NCI-H2227 (cell line): ENCODE measurements around the gene HOXC6.
A peak's percentile ranks its signal among the peaks of the same experiment; 100 is the strongest.

Experiments
- DNase-seq: peaks from one replicate; lab custom pipeline; 2025; ENCODE audit not compliant: unreplicated experiment; lab: John Stamatoyannopoulos, UW

Gene HOXC6

GRCh38 chr12:54012631-54013409 is 15.4 kb upstream of the HOXC6 start:
- DNase-seq = no peak

- DNase-seq = no peak
These were observed 13.7 kb upstream of the HOXC6 start for GRCh38 chr12:54014377-54015017.

GRCh38 chr12:54015018-54015931 is 13.0 kb upstream of the HOXC6 start:
- DNase-seq = peak; percentile 5

GRCh38 chr12:54016051-54016450 is 12.2 kb upstream of the HOXC6 start:
- no peak for DNase-seq

- DNase-seq = peak; percentile 13
These were observed 11.7 kb upstream of the HOXC6 start for GRCh38 chr12:54016478-54016964.

- DNase-seq = peak; percentile 46
These were observed 11.0 kb upstream of the HOXC6 start for GRCh38 chr12:54017027-54017788.

GRCh38 chr12:54017878-54018467 is 10.3 kb upstream of the HOXC6 start:
- DNase-seq = peak; percentile 89

- peak; percentile 47 for DNase-seq
These were observed 9.7 kb upstream of the HOXC6 start for GRCh38 chr12:54018468-54018984.

GRCh38 chr12:54019091-54019811 is 9.0 kb upstream of the HOXC6 start:
- peak; percentile 47 for DNase-seq

- peak; percentile 6 for DNase-seq
These were observed 8.2 kb upstream of the HOXC6 start for GRCh38 chr12:54019924-54020590.

GRCh38 chr12:54020591-54021405 is 7.4 kb upstream of the HOXC6 start:
- DNase-seq = no peak

GRCh38 chr12:54021432-54022013 is 6.7 kb upstream of the HOXC6 start:
- DNase-seq = peak; percentile 52

GRCh38 chr12:54022960-54023884 is 5.0 kb upstream of the HOXC6 start:
- no peak for DNase-seq

- no peak for DNase-seq
These were observed 4.1 kb upstream of the HOXC6 start for GRCh38 chr12:54024127-54024526.

- no peak for DNase-seq
These were observed 3.5 kb upstream of the HOXC6 start for GRCh38 chr12:54024581-54025305.
